Vagina (tissue), 2 donors: ENCODE data around the gene TTC9. TPM values are rescaled to one million over a fixed set of nuclear protein-coding genes. Genes with fewer than 3 reads are reported as not detected.

Experiments used
- DNase-seq, 2 donors: peaks; one replicate each; pipeline ENCODE4 v3.0.0-alpha.2; 2017; ENCODE audit errors: extremely low spot score in 2 of 2
- H3K27ac ChIP-seq: fragments of 200-600 bp; sonication (generic); one replicate; pipeline ENCODE4 v1.5.1; 2019
- H3K27me3 ChIP-seq: fragments of 200-600 bp; sonication (generic); one replicate; pipeline ENCODE4 v1.5.1; 2019
- H3K36me3 ChIP-seq, 2 donors: fragments of 200-600 bp; sonication (generic); one replicate each; pipeline ENCODE4 v1.5.1; 2017 to 2019
- H3K4me1 ChIP-seq: fragments of 200-600 bp; sonication (generic); one replicate; pipeline ENCODE4 v1.5.1; 2019
- H3K4me3 ChIP-seq, 2 donors: fragments of 200-600 bp; sonication (generic); 1 replicate in 1 of 2; 2 replicates in 1 of 2; pipeline ENCODE4 v1.5.1; 2016 to 2019
- H3K9me3 ChIP-seq: fragments of 200-600 bp; sonication (generic); one replicate; pipeline ENCODE4 v1.5.1; 2019
- CTCF ChIP-seq, 3 experiments: fragments of 450-650 bp in 2 of 3; fragments of 200-600 bp in 1 of 3; sonication (generic) in 1 of 3; IDR thresholded peaks; one replicate each; pipeline ENCODE4 v1.5.1; 2017 to 2019; ENCODE audit warnings: antibody characterized with exemption in 3 of 3, mild to moderate bottlenecking in 2 of 3, moderate library complexity in 2 of 3
- POLR2A ChIP-seq, 2 donors: fragments of 450-650 bp; IDR thresholded peaks; one replicate each; pipeline ENCODE4 v1.6.1; 2017; ENCODE audit warnings: antibody characterized with exemption in 2 of 2, mild to moderate bottlenecking in 2 of 2, moderate library complexity in 2 of 2
- POLR2AphosphoS5 ChIP-seq, 2 donors: sonication (generic); formaldehyde crosslinking; IDR thresholded peaks; one replicate each; pipeline ENCODE4 v1.9.0; 2017; ENCODE audit warnings: antibody characterized with exemption in 2 of 2, mild to moderate bottlenecking in 2 of 2, low read depth in 1 of 2; ENCODE audit not compliant: insufficient read depth in 1 of 2
- intact Hi-C: fragments of 100-400 bp; cut with DNase I; formaldehyde crosslinking; loops from one replicate; pipeline ENCODE4 v1.15.1; 2023
- total RNA-seq: library from RNA; depleted of rRNA; stranded (reverse); fragments of >200 nt; gene quantifications from one replicate; pipeline ENCODE4 v1.2.3, GENCODE V29; 2016

TTC9 gene
- total RNA-seq, 1 donor from 2014 or later: 6.1 TPM

- Histone ChIP-seq H3K36me3 (no peaks in the 10 kb centered on the region), H3K9me3 (no peaks in the 10 kb centered on the region), H3K4me3 (no peak overlapping the region), H3K27me3 (no peaks in the 10 kb centered on the region), H3K4me1 (no peaks in the 10 kb centered on the region), H3K27ac (no peak overlapping the region)
- TF ChIP-seq POLR2AphosphoS5 (IDR thresholded peaks at IDR 0.05; ENCODE audit: insufficient read depth in 1 of 2, low read depth in 1 of 2): no peak
- TF ChIP-seq CTCF (IDR thresholded peaks at IDR 0.05): no peak
- TF ChIP-seq POLR2A (IDR thresholded peaks at IDR 0.05): no peak
- intact Hi-C loops: no loop called here
- no peak for DNase-seq
These were observed 30.2 kb downstream of the TTC9 start for GRCh38 chr14:70671652-70672644.

GRCh38 chr14:70677341-70677740 lies 35.6 kb downstream of the TTC9 start:
- no peak for TF ChIP-seq POLR2A (IDR thresholded peaks at IDR 0.05)
- no peak for TF ChIP-seq CTCF (IDR thresholded peaks at IDR 0.05)
- TF ChIP-seq POLR2AphosphoS5 (IDR thresholded peaks at IDR 0.05; ENCODE audit: insufficient read depth in 1 of 2, low read depth in 1 of 2): no peak
- Histone ChIP-seq H3K36me3 (no peaks in the 10 kb centered on the region), H3K27me3 (no peaks in the 10 kb centered on the region), H3K4me1 (no peaks in the 10 kb centered on the region), H3K4me3 (no peak overlapping the region), H3K9me3 (no peaks in the 10 kb centered on the region), H3K27ac (no peak overlapping the region)
- intact Hi-C loops: no loop called here
- no peak for DNase-seq

GRCh38 chr14:70680748-70681147 lies 39.0 kb downstream of the TTC9 start:
- no peak for DNase-seq
- Histone ChIP-seq H3K4me1 (no peaks in the 10 kb centered on the region), H3K9me3 (no peaks in the 10 kb centered on the region), H3K27me3 (no peaks in the 10 kb centered on the region), H3K36me3 (no peaks in the 10 kb centered on the region), H3K4me3 (no peak overlapping the region), H3K27ac (no peak overlapping the region)
- TF ChIP-seq CTCF (IDR thresholded peaks at IDR 0.05) (no peak), POLR2AphosphoS5 (IDR thresholded peaks at IDR 0.05; ENCODE audit: insufficient read depth in 1 of 2, low read depth in 1 of 2) (no peak), POLR2A (IDR thresholded peaks at IDR 0.05) (no peak)
- intact Hi-C loops: no loop called here

- TF ChIP-seq POLR2AphosphoS5 (IDR thresholded peaks at IDR 0.05; ENCODE audit: insufficient read depth in 1 of 2, low read depth in 1 of 2) (no peak), POLR2A (IDR thresholded peaks at IDR 0.05) (no peak), CTCF (IDR thresholded peaks at IDR 0.05) (no peak)
- Histone ChIP-seq H3K27ac (no peak overlapping the region), H3K4me3 (no peak overlapping the region), H3K27me3 (no peaks in the 10 kb centered on the region), H3K4me1 (no peaks in the 10 kb centered on the region), H3K9me3 (no peaks in the 10 kb centered on the region), H3K36me3 (no peaks in the 10 kb centered on the region)
- intact Hi-C loops: no loop called here
- DNase-seq: no peak
These were observed 42.3 kb downstream of the TTC9 start for GRCh38 chr14:70683983-70684382.
